ENCODE data around the gene CCT8.

Gene CCT8

GRCh38 chr21:29085106-29085752 is 11.8 kb upstream of the CCT8 start:
- no peak for TF ChIP-seq CTCF (IDR thresholded peaks at IDR 0.05; ENCODE audit: insufficient read depth, missing control alignments)
- DNase-seq (ENCODE audit: insufficient read length, low spot score): no peak
- FAIRE-seq: no peak

DNA sequence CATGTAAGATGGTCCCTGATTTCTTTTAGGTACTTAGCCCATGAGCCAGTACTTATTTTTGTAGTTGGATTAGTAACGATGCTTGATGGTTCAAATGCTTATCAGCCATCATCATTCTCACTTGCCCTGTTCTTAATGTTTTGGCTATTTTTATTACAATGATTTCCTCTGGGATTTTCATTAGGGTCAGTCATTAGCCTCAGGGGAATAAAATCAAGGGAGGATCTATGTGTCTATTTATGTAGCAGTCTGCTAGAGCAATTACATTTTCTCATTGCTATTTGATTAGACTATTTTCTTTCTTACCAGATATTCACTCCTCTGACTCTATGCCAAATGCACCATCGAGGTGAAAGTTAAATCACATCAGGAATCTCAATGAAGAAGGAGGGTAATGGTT is 10.9 kb upstream of the CCT8 start:
- DNase-seq (ENCODE audit: insufficient read length, low spot score) (no peak), FAIRE-seq (no peak)
- no peak for TF ChIP-seq CTCF (IDR thresholded peaks at IDR 0.05; ENCODE audit: insufficient read depth, missing control alignments)

GRCh38 chr21:29083306-29083705 is 9.9 kb upstream of the CCT8 start:
- no peak for FAIRE-seq
- no peak for TF ChIP-seq CTCF (IDR thresholded peaks at IDR 0.05; ENCODE audit: insufficient read depth, missing control alignments)

GRCh38 chr21:29082046-29082815 is 8.8 kb upstream of the CCT8 start:
- FAIRE-seq: no peak
- DNase-seq (ENCODE audit: insufficient read length, low spot score): no peak
- no peak for TF ChIP-seq CTCF (IDR thresholded peaks at IDR 0.05; ENCODE audit: insufficient read depth, missing control alignments)

More at GRCh38 chr21:29083306-29083705, 9.9 kb upstream of the CCT8 start:
- DNase-seq (ENCODE audit: insufficient read length, low spot score): no peak

- DNase-seq (ENCODE audit: insufficient read length, low spot score): no peak
- no peak for TF ChIP-seq CTCF (IDR thresholded peaks at IDR 0.05; ENCODE audit: insufficient read depth, missing control alignments)
- no peak for FAIRE-seq
Observed at GRCh38 chr21:29080454-29080941, 7.0 kb upstream of the CCT8 start.

DNA sequence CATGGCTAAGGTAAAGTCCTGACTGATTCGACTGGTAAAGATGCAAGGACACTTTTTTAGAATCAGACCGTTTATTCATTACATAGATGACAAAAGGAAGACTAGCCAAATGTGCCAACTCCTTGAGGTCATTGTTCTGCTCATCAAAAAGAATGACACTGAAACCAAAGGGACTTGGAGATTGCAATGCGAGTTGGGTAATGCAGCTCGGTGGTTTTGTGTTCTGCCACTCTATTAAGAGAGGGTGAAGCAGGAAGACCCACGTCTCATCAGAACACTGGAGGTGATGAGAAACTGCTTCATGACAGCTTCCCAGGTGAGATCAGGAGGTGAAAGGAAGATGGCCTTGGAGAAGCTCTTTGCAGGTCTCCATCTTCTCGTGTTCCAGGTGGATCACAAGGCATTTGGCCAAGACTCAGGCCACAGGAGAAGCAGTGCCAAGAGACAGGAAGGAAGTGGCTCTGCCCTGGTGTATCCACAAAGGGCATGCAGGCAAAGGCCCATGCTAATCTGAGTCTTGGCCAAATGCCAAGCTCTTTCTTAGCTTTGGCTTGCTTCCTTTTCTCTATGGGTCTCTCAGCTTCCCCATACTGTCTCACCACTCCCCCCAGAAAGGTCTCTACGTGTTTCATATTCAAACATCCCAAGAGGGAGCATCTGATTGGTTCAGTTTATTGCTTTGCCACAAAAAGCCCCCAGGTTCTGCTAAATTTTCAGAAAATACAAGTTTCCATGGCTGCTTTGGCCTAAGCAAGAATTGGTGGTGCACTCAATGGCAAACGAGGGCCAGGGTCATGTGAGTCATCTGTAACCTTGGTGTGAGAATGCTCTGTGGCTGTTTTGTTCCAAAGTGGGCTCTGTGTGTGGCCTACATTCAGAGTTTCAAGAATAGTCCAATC is 5.7 kb upstream of the CCT8 start:
- DNase-seq (ENCODE audit: insufficient read length, low spot score) (no peak), FAIRE-seq (no peak)
- no peak for TF ChIP-seq CTCF (IDR thresholded peaks at IDR 0.05; ENCODE audit: insufficient read depth, missing control alignments)
